ENCODE data around the gene ZNF579.

ZNF579 gene

DNA sequence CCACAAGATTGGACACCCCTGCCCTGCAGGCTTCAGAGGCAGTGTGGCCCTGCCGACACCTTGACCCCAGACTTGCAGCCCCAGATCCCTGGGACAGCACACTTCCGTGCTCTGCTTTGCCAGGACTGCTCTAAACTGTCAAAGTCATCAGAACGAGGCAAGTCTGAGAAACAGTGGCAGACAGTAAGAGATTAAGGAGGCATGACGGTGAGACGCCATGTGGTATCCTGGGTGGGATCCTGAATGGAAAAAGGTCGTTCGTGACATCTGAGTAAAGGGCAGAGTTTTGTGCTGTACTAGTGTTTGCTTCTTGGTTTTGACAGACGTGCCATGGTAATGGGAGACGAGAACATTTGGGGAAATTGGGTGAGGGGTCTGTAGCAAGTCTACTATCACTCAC lies 13.8 kb downstream of the ZNF579 start:
- DNase-seq, result no peak

DNA sequence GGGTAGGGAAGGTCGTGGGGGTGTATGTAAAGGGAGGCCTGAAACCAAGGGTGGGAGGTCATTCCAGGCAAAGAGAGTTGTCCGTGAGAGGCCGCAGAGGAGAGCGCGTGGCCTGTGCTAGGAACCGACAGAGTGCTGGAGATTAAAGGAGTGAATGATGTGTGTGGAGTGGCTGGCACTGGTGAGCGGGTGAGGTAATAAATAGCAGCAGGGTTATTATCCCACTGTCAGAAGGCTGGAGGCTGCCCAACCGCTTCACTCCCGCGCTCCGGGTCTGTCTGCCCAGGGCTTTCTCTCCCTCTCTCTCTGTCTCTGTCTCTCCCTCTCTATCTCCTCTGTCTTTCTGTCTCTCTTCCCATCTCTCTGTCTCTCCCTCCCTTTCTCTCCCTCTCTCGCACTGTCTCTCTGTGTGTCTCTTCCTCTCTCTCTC lies 17.4 kb downstream of the ZNF579 start:
- DNase-seq, result no peak

DNA sequence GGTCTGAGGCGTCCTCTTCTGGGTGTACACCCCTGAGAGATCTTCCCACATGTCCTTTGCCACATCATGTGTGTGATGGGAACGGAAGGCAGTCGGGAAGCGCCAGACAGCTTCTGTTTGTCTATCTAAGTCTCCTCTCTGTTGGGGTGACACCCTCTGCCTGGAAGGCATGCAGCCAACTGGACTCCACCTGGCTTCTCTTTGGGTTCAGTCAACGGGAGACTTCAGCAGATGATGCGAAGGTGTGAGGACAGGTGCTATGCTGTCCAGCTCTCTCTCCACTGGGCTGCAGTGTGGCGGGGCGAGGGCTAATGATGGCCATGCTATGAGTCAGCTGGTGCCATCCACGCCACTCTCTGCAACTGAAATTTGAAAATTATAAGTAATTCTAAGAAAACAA lies 21.0 kb downstream of the ZNF579 start:
- no peak for DNase-seq

DNA sequence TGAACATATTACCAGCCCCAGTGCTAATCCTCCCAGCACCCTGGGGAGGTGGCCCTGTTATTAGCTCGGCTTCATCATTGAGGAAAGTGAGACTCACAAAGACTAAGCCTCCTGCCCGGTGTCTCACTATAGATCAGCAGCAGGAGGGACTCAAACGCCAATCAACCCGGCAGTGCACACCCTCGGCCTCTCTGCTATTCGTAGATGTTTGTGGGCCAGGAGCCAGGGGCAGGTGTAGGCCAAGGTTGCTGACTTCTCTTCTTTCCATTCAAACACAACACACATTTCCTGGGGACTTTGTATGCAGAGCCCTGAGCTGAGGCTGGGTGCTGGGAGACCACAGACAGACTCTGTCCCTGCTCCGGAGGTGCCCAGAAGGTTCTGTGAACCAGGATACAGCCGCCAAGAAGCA lies 25.9 kb downstream of the ZNF579 start:
- DNase-seq, result no peak

DNA sequence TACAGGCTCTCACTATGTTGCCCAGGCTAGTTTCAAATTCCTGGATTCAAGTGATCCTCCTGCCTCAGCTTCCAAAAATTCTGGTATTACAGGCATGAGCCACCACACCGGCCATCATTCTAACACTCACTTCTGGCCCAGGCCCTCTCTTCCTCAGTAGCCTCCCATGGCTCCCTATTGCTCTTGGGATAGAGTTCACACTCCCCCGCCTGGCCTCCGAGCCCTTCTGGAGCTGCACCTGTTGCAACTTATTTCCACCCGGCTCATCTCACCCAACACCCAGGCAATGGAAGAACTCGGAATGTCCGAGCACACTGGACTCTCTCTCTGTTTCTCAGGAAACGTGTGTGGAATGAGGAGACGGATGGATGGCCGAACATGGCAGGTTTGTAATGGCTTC lies 26.3 kb downstream of the ZNF579 start:
- DNase-seq, result no peak

DNA sequence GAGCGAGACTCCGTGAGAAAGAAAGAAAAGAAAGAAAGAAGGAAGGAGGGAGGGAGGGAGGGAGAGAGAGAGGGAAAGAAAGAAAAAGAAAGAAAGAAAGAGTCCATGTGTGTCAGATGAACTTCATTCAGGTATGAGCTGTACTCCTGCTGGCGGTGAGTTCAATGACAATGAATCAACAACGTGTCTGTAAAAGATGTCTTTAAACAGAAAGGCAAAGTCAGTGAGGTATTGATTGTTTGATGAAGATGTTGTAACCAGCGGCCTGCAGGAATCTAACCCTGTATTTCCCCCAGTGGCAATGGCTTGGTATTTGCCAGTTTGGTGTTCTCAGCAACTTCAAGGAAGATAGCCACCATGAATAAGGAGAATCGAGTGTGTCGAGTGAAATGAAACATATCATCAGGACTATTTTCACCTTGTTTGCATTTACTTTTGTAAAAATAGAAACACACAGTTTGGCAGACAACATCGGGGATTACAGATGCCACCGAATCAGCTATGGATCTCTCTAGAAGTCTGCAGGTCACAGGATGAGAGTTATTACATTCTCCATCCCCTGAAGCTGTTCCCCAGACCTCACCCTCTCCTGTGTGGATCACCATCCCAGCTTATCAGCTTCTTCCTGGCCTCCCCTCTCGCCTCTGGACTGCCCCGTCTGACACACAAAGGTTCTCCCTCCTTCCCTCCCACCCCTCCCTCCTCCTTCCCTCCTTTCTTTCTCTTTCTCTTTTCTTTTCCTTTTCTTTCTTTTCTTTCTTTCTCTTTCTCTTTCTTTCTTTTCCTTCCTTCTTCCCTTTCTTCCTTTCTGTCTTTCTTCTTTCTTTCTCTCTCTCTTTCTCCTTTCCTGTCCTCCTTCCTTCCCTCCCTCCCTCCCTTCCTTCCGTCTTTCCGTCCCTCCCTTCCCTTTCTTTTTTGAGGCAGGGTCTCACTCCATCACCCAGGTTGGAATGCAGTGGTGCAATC lies 27.1 kb downstream of the ZNF579 start:
- no peak for DNase-seq

DNA sequence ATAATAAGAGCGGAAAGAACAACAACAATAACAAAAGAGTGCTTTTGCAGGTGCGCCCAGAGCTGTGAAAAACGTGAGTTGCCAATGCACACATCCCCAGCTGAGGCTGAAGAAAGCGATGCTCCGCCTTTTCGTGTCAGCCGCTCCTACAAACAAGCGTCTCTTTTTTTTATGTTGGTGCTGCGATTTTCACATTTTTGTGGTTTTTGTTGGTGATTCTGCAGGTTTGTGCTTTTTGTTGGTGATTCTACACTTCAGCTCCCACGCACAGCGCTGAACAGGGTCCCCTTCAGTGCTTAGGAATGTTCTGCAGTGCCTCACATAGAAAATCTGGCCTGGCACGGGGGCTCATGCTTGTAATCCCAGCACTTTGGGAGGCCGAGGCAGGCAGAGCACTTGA lies 28.0 kb downstream of the ZNF579 start:
- no peak for DNase-seq

DNA sequence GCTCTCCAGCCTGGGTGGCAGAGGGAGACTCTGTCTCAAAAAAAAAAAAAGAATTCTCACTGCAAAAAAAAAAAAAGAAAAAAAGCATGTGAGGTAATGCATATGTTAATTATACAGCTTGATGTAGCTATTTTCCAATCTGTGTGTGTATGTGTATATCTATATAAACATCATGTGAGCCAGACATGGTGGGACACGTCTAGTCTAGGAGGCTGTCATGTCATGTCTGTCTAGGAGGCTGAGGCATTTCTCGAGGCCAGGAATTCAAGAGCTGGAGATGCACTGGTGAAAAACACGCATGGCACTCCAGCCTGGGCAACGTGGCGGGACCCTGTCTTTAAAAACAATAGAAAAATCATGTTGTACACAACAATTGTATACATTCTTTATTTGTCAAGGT lies 28.4 kb downstream of the ZNF579 start:
- DNase-seq, result no peak

DNA sequence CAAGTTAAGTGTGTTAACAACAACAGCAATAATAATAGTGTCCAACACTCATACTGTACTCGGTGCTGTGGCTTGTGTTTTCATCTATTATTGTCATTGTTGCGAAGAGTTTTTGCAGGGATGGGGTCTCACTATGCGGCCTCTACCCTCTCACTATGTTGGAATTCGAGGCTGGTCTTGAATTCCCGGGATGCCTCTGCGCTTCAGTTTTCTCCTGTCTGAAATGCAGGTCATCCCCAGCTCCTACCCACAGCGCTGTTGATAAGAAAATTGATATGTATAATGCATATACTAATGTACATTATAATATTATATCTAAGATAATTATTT lies 30.4 kb downstream of the ZNF579 start:
- no peak for DNase-seq

DNA sequence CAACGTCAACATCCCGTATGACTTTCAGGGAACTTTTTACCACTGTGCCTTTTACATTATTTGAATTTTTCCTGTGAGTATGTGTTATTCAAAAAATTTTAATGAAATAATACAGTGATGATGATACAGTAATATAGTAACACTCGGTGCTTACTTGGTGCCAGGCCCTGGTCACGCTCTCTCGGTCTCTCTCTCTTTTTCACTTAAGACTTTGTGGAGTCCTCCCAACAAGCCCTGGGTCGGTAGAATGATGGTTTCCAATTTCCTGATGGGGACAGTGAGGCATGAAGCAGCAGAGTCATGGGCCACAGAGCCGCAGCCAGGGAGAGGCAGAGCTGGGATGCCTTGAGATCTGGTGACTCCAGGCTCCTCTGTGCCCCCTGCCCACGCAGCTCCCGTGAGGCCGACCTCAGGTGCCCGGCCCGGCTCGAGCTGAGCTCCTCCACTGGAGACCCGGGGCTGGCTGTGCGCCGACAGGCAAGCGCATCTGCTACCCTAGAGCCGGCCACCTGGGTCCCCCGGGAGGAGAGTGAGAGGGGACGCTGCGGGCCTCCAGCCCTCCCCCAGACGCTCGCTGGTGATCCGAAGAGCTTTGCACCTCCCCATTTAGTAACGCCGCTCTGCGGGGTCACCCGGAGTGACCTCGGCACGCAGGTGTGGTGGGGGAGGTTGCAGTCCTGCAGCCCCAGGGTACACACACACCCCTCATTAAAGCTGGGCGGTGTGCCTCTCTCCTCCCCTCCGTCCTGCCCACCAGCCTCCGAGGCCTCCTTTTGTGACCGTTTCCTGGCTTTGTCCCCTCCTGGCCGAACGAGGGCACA lies 30.9 kb downstream of the ZNF579 start:
- DNase-seq, result no peak

DNA sequence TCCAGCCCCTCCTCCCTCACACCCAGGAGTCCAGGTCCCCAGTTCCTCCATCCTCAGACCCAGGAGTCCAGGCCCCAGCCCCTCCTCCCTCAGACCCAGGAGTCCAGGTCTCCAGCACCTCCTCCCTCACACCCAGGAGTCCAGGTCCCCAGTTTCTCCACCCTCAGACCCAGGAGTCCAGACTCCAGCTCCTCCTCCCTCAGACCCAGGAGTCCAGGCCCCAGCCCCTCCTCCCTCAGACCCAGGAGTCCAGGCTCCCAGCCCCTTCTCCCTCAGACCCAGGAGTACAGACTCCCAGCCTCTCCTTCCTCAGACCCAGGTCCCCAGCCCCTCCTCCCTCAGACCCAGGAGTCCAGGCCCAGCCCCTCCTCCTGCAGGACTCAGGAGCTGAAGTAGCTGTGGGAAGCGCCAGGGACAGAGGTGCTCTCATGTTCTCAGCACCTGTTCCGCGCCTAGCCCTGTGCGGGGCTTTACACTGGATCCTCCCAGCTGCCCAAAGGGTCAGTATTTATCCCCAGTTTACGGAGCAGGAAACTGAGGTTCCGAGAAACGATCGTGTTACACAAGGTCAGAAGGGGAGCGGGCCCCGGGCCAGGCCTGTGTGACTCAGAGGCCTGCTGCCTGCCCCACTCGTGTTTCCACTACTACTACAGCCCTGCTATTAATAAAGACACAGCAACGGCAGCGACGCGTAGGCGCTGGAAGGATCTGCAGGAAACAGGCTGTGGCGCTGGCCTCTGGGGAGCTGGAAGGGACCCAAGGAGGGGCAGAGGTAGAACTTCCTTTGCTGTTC lies 33.6 kb downstream of the ZNF579 start:
- no peak for DNase-seq

DNA sequence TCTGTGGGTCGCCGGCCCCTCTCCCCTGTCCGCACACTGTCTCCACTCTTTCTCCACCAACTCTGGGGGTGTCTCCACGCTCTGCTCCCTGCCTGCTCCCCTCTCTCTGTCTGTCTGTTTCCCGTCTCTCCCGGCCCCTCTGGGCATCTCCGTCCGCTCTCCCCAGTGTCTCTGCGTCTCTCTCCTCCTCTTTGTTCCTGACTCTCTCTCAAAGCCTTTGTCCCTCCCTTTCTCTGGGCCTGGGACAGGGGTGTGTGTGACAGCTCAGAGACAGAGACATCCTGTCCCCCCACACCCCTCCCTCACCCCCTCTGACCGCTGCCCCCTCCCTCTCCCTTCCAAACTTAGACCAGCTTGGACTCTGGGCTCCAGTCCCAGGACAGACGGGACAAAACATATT lies 34.6 kb downstream of the ZNF579 start:
- DNase-seq, result no peak

DNA sequence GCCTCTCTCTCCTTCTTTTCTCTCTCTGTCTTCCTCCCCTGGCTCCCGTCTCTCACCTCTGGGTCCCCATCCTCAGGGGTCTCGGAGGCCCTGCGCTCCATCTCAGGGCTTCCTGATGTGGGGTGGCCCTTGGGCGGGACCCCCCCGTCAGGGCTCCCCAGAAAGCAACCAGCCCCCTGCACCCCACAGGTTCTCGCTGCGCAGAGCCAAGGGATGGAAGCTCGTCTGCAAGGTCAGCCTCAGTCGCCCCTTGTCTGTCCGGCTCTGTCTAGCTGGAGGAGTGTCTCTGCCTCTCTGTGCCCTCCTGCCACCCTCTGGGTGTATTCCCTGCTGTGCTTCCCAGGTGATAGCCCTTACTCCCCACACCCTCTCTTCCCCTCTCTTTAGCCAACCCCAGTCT lies 35.2 kb downstream of the ZNF579 start, which contains the start of gene SBK3:
Gene SBK3 (minus strand): TSS at position 101 of the 400 bp plus-strand sequence. CDS start 0 bp downstream, at position 101.
- DNase-seq, result no peak

DNA sequence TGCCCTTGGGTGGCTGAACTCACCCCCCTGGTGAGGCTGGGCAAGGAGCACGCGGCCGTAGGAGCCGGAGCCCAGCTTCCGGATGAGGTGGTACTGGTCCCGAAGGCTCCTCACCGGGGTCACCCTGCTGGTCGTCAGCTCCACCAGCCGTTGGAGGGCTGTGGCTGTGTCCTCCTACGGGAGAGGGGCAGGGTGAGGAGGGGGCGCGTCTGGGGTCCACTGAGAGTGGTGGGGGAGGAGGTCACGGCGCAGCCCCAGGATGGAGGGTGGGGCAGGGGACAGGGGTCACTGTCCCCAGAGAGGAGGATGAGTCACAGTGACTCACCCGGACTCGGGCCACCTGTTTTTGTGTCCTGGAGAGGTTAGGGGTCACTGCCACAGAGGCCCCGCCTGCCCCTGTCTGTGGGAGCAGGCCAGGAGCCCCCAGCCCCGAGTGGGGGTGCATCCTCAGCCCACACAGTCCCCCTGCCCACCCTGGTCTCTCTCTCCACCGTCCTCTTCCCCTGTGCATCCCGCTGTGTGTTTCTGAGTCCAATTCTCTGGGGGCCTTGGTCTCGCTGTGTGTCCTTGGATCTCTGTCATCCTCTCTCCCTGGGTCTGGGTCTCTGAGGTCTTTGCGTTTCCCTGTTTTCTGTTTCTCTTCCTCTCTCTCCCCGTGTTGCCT lies 35.7 kb downstream of the ZNF579 start:
- no peak for DNase-seq

DNA sequence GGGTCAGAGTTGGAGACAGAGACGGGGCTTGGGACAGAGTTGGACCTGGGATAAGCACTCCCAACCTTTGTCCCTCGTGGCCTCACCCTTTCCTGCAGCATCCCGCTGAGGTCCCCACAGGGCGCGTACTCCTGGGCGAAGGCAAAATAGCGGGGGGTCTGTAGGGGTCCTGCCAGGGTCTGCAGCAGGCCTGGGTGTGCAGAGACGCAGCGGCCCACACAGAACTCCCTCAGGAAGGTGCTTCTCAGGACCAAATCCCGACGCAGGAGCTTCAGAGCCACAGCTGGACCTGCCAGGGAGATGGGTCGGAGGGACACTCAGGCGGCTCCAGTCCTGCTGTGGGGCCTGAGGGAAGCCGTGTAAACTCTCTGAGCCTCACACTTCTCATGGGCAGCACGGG lies 36.6 kb downstream of the ZNF579 start:
- no peak for DNase-seq

DNA sequence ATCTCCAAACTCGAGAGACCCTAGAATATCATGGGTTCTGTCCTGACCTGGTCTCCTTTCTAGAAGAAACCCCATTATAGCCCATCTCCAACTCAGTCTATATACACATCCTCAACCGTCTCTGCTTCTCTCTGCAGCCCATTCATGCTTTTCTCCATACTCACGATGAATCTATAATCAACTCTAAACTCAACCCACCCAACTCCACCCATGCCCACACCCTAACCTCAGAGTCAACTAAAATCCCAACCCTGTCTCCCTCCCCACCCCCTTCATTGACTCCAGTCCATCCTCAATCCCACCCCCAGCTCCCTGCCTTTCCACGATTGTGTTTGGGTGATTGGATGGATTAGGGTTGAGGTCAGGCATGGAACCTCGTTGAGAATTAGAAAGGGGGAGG lies 37.1 kb downstream of the ZNF579 start:
- no peak for DNase-seq

DNA sequence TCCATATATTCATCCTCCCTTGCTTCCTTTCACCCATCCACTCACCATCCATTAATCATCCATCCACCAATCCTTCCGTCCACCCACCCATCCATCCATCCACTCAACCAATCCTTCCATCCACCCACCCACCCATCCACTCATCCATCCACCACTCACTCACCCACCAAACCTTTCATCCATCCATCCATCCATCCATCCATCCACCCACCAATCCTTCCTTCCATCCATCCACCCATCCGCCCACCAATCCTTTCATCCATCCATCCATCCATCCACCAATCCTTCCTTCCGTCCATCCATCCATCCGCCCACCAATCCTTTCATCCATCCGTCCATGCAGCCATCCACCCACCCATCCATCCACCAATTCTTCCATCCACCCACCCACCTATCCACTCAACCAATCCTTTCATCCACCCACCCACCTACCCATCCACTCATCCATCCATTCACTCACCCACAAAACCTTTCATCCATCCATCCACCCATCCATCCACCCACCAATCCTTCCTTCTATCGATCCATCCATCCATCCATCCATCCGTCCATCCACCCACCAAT lies 38.3 kb downstream of the ZNF579 start:
- no peak for DNase-seq

DNA sequence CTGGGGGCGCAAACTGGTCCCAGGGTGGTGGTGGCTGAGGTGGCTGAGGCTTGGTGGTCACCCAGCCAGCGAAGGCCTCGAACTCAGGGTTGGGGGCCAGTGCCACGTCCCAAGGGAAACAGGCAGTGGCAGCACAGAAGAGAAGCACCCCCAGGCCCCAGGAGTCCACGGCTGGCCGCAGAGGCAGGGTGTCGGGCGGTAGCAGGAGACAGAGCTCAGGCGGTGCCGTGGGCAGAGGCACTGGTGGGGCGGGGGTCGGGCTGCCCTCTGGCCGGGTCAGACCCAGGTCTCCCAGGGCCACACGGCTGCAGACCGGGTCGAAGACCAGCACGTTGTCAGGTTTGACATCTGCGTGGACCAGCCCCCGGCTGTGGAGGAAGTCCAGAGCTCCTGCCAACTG lies 39.6 kb downstream of the ZNF579 start:
- DNase-seq, result no peak

DNA sequence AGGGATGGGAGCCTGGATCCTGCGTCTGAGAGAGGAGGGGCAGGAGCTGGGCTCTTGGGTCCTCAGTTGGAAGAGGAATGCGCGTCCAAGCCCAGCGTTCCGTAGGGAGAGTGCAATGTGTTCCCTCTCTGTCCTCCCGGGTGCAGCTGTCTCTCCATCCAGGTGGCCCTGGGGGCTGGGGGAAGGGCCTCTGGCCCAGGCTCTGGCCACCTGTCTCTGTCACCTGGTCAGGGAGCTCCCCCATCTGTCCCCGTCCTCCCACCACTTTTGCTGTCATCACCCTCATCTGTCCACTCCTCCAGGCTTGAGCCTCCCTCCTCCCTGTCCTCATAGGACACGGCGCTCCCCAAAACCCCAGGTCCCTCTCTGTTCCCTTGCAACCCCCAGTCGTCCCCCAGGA lies 40.0 kb downstream of the ZNF579 start:
- no peak for DNase-seq

DNA sequence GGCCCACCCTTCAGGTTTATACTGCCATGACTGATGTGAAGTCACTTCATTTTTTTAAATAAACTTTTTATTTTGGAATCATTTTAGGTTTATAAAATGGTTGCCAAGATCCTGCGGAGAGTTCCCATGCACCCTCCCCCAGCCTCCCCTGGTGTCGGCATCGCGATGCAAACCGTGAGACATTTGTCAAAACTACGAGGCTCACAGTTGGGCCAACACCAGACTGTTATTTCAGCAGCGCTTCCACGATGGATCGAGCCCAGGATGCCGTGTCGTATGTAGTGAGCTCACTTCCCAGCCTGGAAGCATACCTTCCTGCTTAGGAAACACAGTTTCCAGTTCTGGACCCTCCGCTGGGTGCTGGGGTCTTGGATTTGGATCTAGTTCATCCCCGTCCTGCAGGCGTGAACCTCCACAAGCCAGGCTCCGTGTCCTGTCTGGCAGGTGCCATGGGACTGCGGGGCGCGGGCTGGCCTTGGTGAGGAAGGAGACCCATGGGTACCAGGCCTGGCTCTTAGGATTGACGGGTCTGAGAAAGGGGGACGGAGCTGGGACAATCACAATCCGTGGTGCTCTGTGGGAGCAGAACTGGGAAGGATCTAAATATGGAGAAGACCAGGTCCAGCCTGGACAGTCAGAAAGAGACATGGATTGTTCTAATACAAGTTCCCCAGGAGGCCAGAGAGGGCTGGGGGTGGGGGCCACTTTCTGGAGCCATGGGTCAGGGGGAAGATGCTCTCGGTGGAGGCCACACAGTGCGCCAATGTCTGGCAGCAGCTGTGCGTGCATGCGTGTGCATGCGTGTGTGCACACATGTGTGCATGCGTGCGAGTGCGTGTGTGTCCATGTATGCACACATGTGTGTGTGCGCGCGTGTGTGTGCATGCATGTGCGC lies 41.3 kb downstream of the ZNF579 start:
- no peak for DNase-seq

DNA sequence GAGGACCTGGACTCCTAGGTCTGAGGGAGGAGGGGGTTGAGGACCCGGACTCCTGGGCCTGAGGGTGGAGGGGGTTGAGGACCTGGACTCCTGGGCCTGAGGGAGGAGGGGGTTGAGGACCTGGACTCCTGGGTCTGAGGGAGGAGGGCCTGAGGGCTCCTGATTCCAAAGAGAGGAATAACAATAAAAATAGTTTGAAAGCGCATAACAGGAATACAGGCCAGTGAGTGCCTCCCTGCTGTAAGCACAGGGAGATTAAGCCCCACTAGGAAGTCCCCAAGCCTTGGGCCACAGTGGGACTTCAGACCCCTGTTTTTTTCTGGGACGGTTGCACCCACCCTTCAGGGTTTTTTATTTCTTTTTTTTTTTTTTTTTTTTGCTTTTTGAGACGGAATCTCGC lies 42.5 kb downstream of the ZNF579 start:
- no peak for DNase-seq

All from activated T-cell treated with anti-CD3 and anti-CD28 coated beads, Interleukin-2, amount 50 U/mL, for 1 hour (primary cell).